NCI-H1092 treated with DMSO at 0.1 percent for 48 hours (cell line): ENCODE data around the gene KIF2A.
"Not testable (repeated sequence)": the region's sequence is repeated elsewhere in the genome, so short reads cannot be mapped to it uniquely, and the experiment has no call there.

ENCODE experiments used
- DNase-seq: peaks from one replicate; lab custom pipeline; 2025; lab: John Stamatoyannopoulos, UW

Gene KIF2A

GRCh38 chr5:62291829-62292228, 14.2 kb upstream of the KIF2A start:
- DNase-seq = not testable (repeated sequence)

- no peak for DNase-seq
Observed at GRCh38 chr5:62296998-62297397, 9.0 kb upstream of the KIF2A start.

GRCh38 chr5:62298118-62298517, 7.9 kb upstream of the KIF2A start:
- no peak for DNase-seq

GRCh38 chr5:62299101-62299500, 6.9 kb upstream of the KIF2A start:
- DNase-seq = no peak

GRCh38 chr5:62299600-62299999, 6.4 kb upstream of the KIF2A start:
- DNase-seq = no peak

GRCh38 chr5:62305358-62305714, 670 bp upstream of the KIF2A start:
- DNase-seq = no peak

GRCh38 chr5:62306323-62306895, 403 bp downstream of the KIF2A start:
- DNase-seq = no peak

- peak; percentile 25 for DNase-seq
Observed at GRCh38 chr5:62306896-62307689, 1.1 kb downstream of the KIF2A start.

GRCh38 chr5:62308439-62308838, 2.4 kb downstream of the KIF2A start:
- DNase-seq = no peak

- no peak for DNase-seq
Observed at GRCh38 chr5:62309107-62309506, 3.1 kb downstream of the KIF2A start.

- no peak for DNase-seq
Observed at GRCh38 chr5:62310426-62311143, 4.6 kb downstream of the KIF2A start.

GRCh38 chr5:62312036-62312435, 6.0 kb downstream of the KIF2A start:
- no peak for DNase-seq

GRCh38 chr5:62312674-62313073, 6.7 kb downstream of the KIF2A start:
- DNase-seq = no peak

GRCh38 chr5:62314213-62314830, 8.3 kb downstream of the KIF2A start:
- no peak for DNase-seq

- DNase-seq = no peak
Observed at GRCh38 chr5:62315376-62316175, 9.6 kb downstream of the KIF2A start.

GRCh38 chr5:62316176-62316502, 10.1 kb downstream of the KIF2A start:
- DNase-seq = no peak

- no peak for DNase-seq
Observed at GRCh38 chr5:62317810-62318209, 11.8 kb downstream of the KIF2A start.

GRCh38 chr5:62322484-62322883, 16.5 kb downstream of the KIF2A start:
- no peak for DNase-seq

GRCh38 chr5:62326302-62326701, 20.3 kb downstream of the KIF2A start:
- DNase-seq = no peak

- no peak for DNase-seq
Observed at GRCh38 chr5:62326702-62327101, 20.7 kb downstream of the KIF2A start.

GRCh38 chr5:62327138-62328053, 21.4 kb downstream of the KIF2A start:
- DNase-seq = no peak
